Sciatic nerve (tissue), 2 donors: ENCODE results near the gene VMA21. TPM values are rescaled to one million over a fixed set of nuclear protein-coding genes. Genes with fewer than 3 reads are reported as not detected.

Experiments
- ATAC-seq: fragments of 200-7000 bp; cut with Tn5 transposase; one replicate; pipeline ENCODE4 v1.9.1; 2020; ENCODE audit warnings: mild to moderate bottlenecking, moderate library complexity
- DNase-seq: peaks from one replicate; pipeline ENCODE4 v3.0.0-alpha.2; 2020; ENCODE audit warnings: low spot score
- intact Hi-C: fragments of 100-400 bp; cut with DNase I; formaldehyde crosslinking; loops from one replicate; pipeline ENCODE4 v1.14.2; 2022
- total RNA-seq: library from RNA; stranded (reverse); fragmentation: NEBNext Ultra II Directional; extraction: Animal tissue kit (Norgen Biotek cat#: 25700); gene quantifications from one replicate; pipeline ENCODE4 v1.2.1, GENCODE V29; 2021
- donor health status: DM: no; HTN: no; CAD: no.
- donor health status: DM: no; HTN: no; CAD: no.

Gene VMA21
- total RNA-seq, 1 donor from 2014 or later: 28.0 TPM

DNA sequence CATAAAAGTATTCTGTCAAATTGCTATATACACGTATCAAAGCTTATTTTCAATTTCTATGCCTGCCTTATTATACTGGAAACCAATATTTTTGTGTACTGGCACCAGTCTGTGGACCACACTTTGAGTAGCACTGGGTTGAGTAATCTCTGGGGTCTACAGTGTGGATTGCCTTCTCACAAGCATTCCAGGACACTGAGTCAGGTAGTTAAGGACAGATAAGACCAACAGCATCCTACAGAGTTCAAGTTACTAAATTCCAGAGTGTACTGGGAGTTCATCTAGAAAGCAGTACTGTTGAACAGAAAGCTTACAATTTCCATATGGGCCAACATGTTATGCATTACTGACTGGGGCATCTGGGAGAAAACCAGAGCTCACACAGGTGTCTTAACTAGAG, 61.8 kb downstream of the VMA21 start:
- DNase-seq: no peak
- ATAC-seq: no peak
- intact Hi-C loops: no loop called here

Other genes with a start within 250 kb of the VMA21 start
- gene GPR50, start 220.6 kb upstream of the VMA21 start, total RNA-seq: not detected
- gene PASD1, start 166.5 kb downstream of the VMA21 start, total RNA-seq: not detected